ENCODE data around the gene FBXO44. TPM values are rescaled to one million over a fixed set of nuclear protein-coding genes. Genes with fewer than 3 reads are reported as not detected.
A peak's percentile ranks its signal among the peaks of the same experiment; 100 is the strongest.

The FBXO44 gene
- total and polyA plus RNA-seq, 2 donors, result 8.6 to 37.3 TPM

DNA sequence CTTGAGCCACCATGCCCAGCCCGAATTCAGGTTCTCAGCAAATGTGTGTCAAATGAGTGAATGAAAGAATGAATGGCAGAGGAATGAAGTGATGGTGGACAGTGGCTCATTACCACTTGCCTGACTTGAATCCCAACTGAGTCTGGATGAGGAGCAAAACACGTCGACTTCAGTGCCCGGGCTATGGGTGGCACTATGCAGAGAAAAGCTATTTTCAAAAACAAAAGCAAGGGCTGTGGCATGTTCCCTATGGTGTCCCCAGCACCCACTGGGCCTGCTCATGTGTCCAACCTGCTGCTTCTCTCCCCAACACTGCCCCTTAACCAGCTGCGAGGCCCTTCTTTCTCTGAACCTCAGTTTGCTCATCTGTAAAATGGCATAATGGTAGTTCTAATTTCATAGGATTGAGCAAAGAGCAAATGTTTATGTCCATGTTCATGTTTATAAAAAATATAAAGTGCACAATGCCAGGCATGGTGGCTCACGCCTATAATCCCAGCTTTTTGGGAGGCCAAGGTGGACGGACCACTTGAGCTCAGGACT is 30.6 kb downstream of the FBXO44 start:
- H3K9me3 ChIP-seq (ENCODE audit: control insufficient read depth in 2 of 2, insufficient read depth in 1 of 2, low read length in 1 of 2), result peaks cover 0 to 4% of the 10 kb centered on the region in 2 donors
- H3K36me3 ChIP-seq (ENCODE audit: control insufficient read depth in 2 of 2, insufficient read depth in 2 of 2, low read length in 1 of 2), result no peaks in the 10 kb centered on the region
- H3K4me3 ChIP-seq (ENCODE audit: low read length in 2 of 2), result no peak overlapping the region
- H3K27ac ChIP-seq (ENCODE audit: low read depth in 1 of 2, low read length in 1 of 2), result no peak overlapping the region
- H3K27me3 ChIP-seq (ENCODE audit: control insufficient read depth in 2 of 2, insufficient read depth in 1 of 2, low read length in 1 of 2), result peaks cover 9 to 44% of the 10 kb centered on the region in 2 donors
- DNase-seq (ENCODE audit: low read depth in 6 of 9, low spot score in 9 of 9), result no peak
- peaks cover 8 to 15% of the 10 kb centered on the region in 2 donors for H3K4me1 ChIP-seq (ENCODE audit: control insufficient read depth in 2 of 2, insufficient read depth in 2 of 2, low read length in 2 of 2)
- 94% methylated on average over 7 of the region's 7 CpGs for WGBS

DNA sequence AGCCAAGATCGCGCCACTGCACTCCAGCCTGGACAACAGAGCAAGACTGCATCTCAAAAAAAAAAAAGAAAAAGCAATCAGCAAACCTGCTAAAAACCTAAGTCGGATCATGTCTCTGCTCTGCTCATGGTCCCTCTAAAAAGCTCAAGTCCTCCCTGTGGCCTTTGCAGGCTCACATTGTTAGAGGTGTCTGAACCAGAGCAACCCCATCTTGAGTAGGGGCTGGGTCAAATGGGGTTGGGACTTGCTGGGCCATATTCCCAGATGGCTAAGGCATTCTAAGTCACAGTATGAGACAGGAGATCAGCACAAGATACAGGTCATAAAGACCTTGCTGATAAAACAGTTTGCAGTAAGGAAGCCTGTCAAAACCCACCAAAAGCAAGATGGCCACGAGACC is 33.8 kb downstream of the FBXO44 start:
- Histone ChIP-seq H3K36me3 (ENCODE audit: control insufficient read depth in 2 of 2, insufficient read depth in 2 of 2, low read length in 1 of 2) (no peaks in the 10 kb centered on the region), H3K9me3 (ENCODE audit: control insufficient read depth in 2 of 2, insufficient read depth in 1 of 2, low read length in 1 of 2) (no peaks in the 10 kb centered on the region), H3K4me3 (ENCODE audit: low read length in 2 of 2) (no peak overlapping the region), H3K27me3 (ENCODE audit: control insufficient read depth in 2 of 2, insufficient read depth in 1 of 2, low read length in 1 of 2) (peaks cover 35 to 71% of the 10 kb centered on the region in 2 donors), H3K27ac (ENCODE audit: low read depth in 1 of 2, low read length in 1 of 2) (no peak overlapping the region), H3K4me1 (ENCODE audit: control insufficient read depth in 2 of 2, insufficient read depth in 2 of 2, low read length in 2 of 2) (peaks cover 4 to 7% of the 10 kb centered on the region in 2 donors)
- WGBS, result 97% methylated on average over 4 of the region's 4 CpGs
- no peak for DNase-seq (ENCODE audit: low read depth in 6 of 9, low spot score in 9 of 9)

DNA sequence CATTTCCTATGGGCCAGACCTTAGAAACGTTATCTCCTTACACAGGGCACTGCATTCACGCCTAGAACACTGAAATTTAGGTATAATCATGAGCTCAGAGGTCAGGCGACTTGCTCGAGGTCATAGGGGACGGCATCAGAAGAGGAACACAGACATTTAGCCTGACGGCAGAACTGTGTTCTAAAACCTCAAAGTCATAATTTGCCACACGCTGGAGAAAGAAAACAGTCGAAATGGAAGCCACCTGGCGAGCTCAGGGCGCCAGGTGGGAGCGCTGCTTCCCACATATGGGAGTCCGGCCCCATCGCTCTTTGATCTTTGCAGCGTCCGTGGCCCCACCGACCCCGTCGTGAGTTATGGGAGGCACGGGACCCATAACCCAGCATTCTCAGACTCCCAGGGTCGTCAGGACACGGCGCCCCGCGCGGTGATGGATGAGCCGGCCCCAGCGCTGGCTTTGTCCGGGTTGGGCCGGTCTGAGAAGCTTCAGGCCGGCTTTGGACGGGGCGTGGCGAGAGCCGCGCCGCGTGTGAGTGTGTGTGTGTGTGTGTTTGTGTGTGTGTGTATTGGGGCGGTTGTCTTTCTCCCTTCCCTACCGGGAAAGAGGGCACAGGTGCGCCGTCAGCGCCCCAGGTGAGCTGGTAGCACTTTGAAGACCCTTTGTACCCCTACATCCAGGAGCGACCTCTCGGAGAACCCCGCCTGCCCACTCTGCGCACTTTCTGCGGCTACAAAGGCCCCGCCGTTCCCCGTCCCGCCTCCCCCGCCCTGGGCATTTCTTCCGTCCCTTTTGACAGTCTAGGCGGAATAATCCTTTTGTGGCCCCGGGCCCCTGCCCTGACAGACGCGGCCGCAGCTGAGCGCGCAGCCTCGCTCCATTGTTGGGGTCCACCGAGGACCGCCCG is 36.0 kb downstream of the FBXO44 start:
- no peak for DNase-seq (ENCODE audit: low read depth in 6 of 9, low spot score in 9 of 9)
- peak overlapping the region in 1 of 2 donors; percentile 29 for H3K4me3 ChIP-seq (ENCODE audit: low read length in 2 of 2)

DNA sequence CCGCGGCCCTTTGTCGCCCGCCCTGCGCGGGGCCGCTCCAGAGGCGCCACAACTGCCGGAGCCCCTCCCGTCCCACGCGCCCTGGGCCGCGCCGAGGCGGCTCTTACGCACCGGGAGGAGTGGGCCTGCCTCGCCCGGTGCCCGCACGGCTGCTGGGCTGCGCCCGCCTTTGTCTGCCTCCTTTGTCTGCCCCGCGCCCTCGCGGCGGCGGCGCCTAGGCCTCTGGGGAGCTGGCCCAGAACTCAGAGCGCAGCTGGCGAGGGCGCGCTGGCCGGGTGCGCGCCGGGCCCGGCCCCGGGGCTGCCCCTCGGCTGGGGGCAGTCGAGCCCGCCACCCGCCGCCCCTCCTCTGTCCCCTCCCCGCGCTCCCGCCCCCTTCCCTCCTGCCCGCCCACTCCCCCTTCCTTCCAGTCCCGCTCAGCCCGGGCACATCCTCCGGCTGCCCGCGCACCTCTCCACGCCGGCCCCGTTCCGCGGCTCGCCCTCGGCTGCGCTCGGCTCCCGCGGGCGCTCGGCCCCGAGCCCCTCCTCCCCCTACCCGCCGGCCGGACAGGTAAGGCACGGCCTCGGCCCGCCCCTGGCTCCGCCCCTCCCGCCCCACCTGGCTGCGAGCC is 36.7 kb downstream of the FBXO44 start, which contains the start of gene DRAXIN:
TSS of gene DRAXIN (plus strand) at position 409 of the 613 bp plus-strand sequence. CDS start 14,549 bp downstream, outside the sequence.
- Histone ChIP-seq H3K4me1 (ENCODE audit: control insufficient read depth in 2 of 2, insufficient read depth in 2 of 2, low read length in 2 of 2) (peaks cover 4 to 7% of the 10 kb centered on the region in 2 donors), H3K4me3 (ENCODE audit: low read length in 2 of 2) (peak within 1 kb of the TSS in 1 of 2 donors; percentile 29), H3K27me3 (ENCODE audit: control insufficient read depth in 2 of 2, insufficient read depth in 1 of 2, low read length in 1 of 2) (peaks cover 35 to 83% of the 10 kb centered on the region in 2 donors), H3K36me3 (ENCODE audit: control insufficient read depth in 2 of 2, insufficient read depth in 2 of 2, low read length in 1 of 2) (no peaks in the 10 kb centered on the region), H3K27ac (ENCODE audit: low read depth in 1 of 2, low read length in 1 of 2) (no peak within 1 kb of the TSS), H3K9me3 (ENCODE audit: control insufficient read depth in 2 of 2, insufficient read depth in 1 of 2, low read length in 1 of 2) (no peaks in the 10 kb centered on the region)
- DNase-seq (ENCODE audit: low read depth in 6 of 9, low spot score in 9 of 9), result peak in 1 of 9 donors; percentile 7
- WGBS, result 2% methylated on average over 78 of the region's 78 CpGs

More for the DNA sequence above, 36.0 kb downstream of the FBXO44 start:
- Histone ChIP-seq H3K9me3 (ENCODE audit: control insufficient read depth in 2 of 2, insufficient read depth in 1 of 2, low read length in 1 of 2) (no peaks in the 10 kb centered on the region), H3K4me1 (ENCODE audit: control insufficient read depth in 2 of 2, insufficient read depth in 2 of 2, low read length in 2 of 2) (peaks cover 4 to 7% of the 10 kb centered on the region in 2 donors), H3K27me3 (ENCODE audit: control insufficient read depth in 2 of 2, insufficient read depth in 1 of 2, low read length in 1 of 2) (peaks cover 35 to 81% of the 10 kb centered on the region in 2 donors), H3K36me3 (ENCODE audit: control insufficient read depth in 2 of 2, insufficient read depth in 2 of 2, low read length in 1 of 2) (no peaks in the 10 kb centered on the region), H3K27ac (ENCODE audit: low read depth in 1 of 2, low read length in 1 of 2) (no peak overlapping the region)
- 3% methylated on average over 64 of the region's 64 CpGs for WGBS

- Histone ChIP-seq H3K4me1 (ENCODE audit: control insufficient read depth in 2 of 2, insufficient read depth in 2 of 2, low read length in 2 of 2) (peaks cover 4 to 7% of the 10 kb centered on the region in 2 donors), H3K36me3 (ENCODE audit: control insufficient read depth in 2 of 2, insufficient read depth in 2 of 2, low read length in 1 of 2) (no peaks in the 10 kb centered on the region), H3K9me3 (ENCODE audit: control insufficient read depth in 2 of 2, insufficient read depth in 1 of 2, low read length in 1 of 2) (no peaks in the 10 kb centered on the region), H3K27ac (ENCODE audit: low read depth in 1 of 2, low read length in 1 of 2) (no peak overlapping the region), H3K27me3 (ENCODE audit: control insufficient read depth in 2 of 2, insufficient read depth in 1 of 2, low read length in 1 of 2) (peaks cover 33 to 84% of the 10 kb centered on the region in 2 donors), H3K4me3 (ENCODE audit: low read length in 2 of 2) (no peak overlapping the region)
- DNase-seq (ENCODE audit: low read depth in 6 of 9, low spot score in 9 of 9), result no peak
- 9% methylated on average over 64 of the region's 64 CpGs for WGBS
These were observed 37.4 kb downstream of the FBXO44 start for GRCh38 chr1:11691928-11692711.

DNA sequence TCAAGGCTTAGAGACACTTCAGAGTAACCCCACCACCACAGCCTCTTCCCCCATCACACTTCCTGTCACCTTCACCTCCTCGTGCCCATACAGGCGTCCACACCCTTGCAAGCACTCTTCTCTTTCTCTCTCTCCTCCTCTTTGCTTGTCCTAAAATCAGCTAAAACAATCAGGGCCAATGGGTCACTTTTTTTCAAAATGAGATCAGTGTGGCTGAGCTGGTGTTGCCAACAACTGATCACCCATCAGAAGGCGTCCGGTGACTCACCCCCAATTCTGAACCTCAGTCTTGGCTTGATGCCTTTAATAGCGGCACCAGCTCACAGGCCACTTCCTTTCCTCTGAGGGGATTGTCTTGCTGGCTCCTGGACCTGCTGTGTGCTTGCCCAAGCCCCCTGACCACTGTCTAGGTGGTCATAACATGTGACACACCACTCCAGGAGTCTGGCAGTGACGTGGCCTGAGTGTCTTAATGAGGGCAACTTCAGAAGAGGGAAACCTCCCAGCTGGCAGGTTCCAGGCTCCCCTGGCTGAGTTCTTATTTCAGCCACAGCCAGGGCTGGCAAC is 38.4 kb downstream of the FBXO44 start:
- DNase-seq (ENCODE audit: low read depth in 6 of 9, low spot score in 9 of 9), result peak in 1 of 9 donors; percentile 14
- no peaks in the 10 kb centered on the region for H3K9me3 ChIP-seq (ENCODE audit: control insufficient read depth in 2 of 2, insufficient read depth in 1 of 2, low read length in 1 of 2)
- peaks cover 33 to 83% of the 10 kb centered on the region in 2 donors for H3K27me3 ChIP-seq (ENCODE audit: control insufficient read depth in 2 of 2, insufficient read depth in 1 of 2, low read length in 1 of 2)
- peaks cover 4 to 7% of the 10 kb centered on the region in 2 donors for H3K4me1 ChIP-seq (ENCODE audit: control insufficient read depth in 2 of 2, insufficient read depth in 2 of 2, low read length in 2 of 2)
- WGBS, result 11% methylated on average over 6 of the region's 6 CpGs
- no peak overlapping the region for H3K27ac ChIP-seq (ENCODE audit: low read depth in 1 of 2, low read length in 1 of 2)
- H3K36me3 ChIP-seq (ENCODE audit: control insufficient read depth in 2 of 2, insufficient read depth in 2 of 2, low read length in 1 of 2), result no peaks in the 10 kb centered on the region
- H3K4me3 ChIP-seq (ENCODE audit: low read length in 2 of 2), result no peak overlapping the region

- H3K9me3 ChIP-seq (ENCODE audit: control insufficient read depth in 2 of 2, insufficient read depth in 1 of 2, low read length in 1 of 2), result no peaks in the 10 kb centered on the region
- peaks cover 4 to 7% of the 10 kb centered on the region in 2 donors for H3K4me1 ChIP-seq (ENCODE audit: control insufficient read depth in 2 of 2, insufficient read depth in 2 of 2, low read length in 2 of 2)
- H3K36me3 ChIP-seq (ENCODE audit: control insufficient read depth in 2 of 2, insufficient read depth in 2 of 2, low read length in 1 of 2), result no peaks in the 10 kb centered on the region
- H3K27ac ChIP-seq (ENCODE audit: low read depth in 1 of 2, low read length in 1 of 2), result no peak overlapping the region
- H3K4me3 ChIP-seq (ENCODE audit: low read length in 2 of 2), result no peak overlapping the region
- peaks cover 33 to 84% of the 10 kb centered on the region in 2 donors for H3K27me3 ChIP-seq (ENCODE audit: control insufficient read depth in 2 of 2, insufficient read depth in 1 of 2, low read length in 1 of 2)
- no peak for DNase-seq (ENCODE audit: low read depth in 6 of 9, low spot score in 9 of 9)
- WGBS, result 70% methylated on average over 5 of the region's 5 CpGs
These were observed 39.2 kb downstream of the FBXO44 start for GRCh38 chr1:11693917-11694316.

DNA sequence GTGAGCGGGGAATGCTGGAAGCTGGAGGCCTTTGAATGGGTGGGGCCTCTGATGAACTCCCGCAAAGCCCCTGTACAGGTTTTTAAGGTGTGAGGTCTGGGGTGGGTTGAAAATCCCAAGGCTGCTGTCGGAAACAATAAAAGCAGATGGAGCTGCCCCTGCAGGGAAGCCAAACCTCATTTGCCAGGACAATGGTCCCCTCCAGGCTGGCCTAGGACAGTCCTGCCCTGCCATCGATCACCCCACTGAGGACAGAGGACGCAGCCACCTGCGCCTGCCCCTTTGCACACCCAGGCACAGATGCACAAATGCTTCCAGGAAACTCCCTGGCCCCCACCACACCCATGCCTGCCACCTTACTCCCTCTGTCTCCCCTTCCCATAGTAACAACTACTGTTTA is 41.2 kb downstream of the FBXO44 start:
- peaks cover 20 to 74% of the 10 kb centered on the region in 2 donors for H3K27me3 ChIP-seq (ENCODE audit: control insufficient read depth in 2 of 2, insufficient read depth in 1 of 2, low read length in 1 of 2)

More for the DNA sequence above, 41.2 kb downstream of the FBXO44 start:
- Histone ChIP-seq H3K27ac (ENCODE audit: low read depth in 1 of 2, low read length in 1 of 2) (no peak overlapping the region), H3K4me3 (ENCODE audit: low read length in 2 of 2) (no peak overlapping the region), H3K9me3 (ENCODE audit: control insufficient read depth in 2 of 2, insufficient read depth in 1 of 2, low read length in 1 of 2) (no peaks in the 10 kb centered on the region), H3K36me3 (ENCODE audit: control insufficient read depth in 2 of 2, insufficient read depth in 2 of 2, low read length in 1 of 2) (no peaks in the 10 kb centered on the region), H3K4me1 (ENCODE audit: control insufficient read depth in 2 of 2, insufficient read depth in 2 of 2, low read length in 2 of 2) (peaks cover 0 to 2% of the 10 kb centered on the region in 2 donors)
- WGBS, result 96% methylated on average over 6 of the region's 6 CpGs
- DNase-seq (ENCODE audit: low read depth in 6 of 9, low spot score in 9 of 9), result no peak
